GM12874 (cell line): ENCODE data around the gene MED27.

Experiments used
- TF ChIP-seq, protein P1 (sequence below): IDR thresholded peaks from 2 replicates; pipeline ENCODE4 v1.5.1; 2011; ENCODE audit warnings: low read depth, mild to moderate bottlenecking, control low read depth, low read length, moderate library complexity; ENCODE audit not compliant: insufficient read depth

Gene MED27

DNA sequence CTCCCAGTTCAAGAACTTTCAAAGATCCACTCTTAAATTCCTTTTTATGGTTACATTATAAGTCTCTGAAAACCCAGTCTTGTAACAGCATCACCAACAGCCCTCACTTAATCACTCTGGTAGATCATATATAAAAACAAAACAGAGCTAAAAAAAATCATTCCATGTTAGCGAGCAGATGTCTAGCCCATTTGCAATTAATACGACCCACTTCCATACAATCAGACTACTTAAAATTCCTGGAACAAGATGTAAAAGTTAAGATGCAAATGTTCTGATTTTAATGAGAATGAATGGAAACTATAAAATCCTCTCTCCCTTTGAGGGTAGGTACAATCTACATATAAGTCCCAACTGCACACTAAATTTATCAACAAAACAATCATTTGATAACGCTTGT lies 167.0 kb downstream of the MED27 start:
- TF ChIP-seq, protein P1, sequence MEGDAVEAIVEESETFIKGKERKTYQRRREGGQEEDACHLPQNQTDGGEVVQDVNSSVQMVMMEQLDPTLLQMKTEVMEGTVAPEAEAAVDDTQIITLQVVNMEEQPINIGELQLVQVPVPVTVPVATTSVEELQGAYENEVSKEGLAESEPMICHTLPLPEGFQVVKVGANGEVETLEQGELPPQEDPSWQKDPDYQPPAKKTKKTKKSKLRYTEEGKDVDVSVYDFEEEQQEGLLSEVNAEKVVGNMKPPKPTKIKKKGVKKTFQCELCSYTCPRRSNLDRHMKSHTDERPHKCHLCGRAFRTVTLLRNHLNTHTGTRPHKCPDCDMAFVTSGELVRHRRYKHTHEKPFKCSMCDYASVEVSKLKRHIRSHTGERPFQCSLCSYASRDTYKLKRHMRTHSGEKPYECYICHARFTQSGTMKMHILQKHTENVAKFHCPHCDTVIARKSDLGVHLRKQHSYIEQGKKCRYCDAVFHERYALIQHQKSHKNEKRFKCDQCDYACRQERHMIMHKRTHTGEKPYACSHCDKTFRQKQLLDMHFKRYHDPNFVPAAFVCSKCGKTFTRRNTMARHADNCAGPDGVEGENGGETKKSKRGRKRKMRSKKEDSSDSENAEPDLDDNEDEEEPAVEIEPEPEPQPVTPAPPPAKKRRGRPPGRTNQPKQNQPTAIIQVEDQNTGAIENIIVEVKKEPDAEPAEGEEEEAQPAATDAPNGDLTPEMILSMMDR = no peak

DNA sequence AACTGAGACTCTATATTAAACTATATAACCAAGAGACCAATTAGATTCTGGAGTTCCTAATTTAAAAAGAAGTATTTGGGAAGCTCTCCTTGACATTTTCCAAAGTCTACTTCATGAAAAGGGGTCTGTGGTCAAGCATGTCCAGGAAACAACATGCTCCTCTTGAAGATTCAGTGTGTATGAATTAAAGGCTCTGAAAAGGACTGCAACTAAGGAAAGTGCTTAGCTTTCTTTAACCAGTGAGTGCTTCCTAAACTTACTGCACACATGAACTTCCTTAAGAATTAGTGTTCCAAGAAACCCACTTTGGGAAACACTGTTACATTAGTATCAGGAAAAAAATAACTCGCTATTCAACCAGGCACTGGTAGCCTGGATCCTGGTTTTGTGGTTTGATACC lies 167.6 kb downstream of the MED27 start:
- TF ChIP-seq, protein P1 = no peak

DNA sequence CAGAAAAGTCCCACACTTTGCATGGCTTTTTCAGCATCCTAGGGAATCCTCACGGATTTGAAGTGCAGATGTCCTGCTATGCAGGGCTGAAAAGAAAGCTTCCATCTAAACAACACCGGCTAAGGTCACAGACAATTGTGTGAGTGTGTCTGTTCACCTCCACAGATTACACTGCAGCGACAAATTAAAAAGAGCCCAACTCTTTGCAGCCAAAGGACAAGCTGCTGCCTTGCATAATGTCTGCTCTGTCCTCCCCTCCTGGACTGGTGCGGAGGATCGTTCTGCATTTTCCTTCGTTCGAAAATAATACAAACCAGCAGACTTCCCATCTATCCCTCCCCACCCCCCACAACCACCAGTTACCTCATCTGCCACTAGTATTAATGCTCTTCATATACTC lies 169.1 kb downstream of the MED27 start:
- TF ChIP-seq, protein P1 = no peak

DNA sequence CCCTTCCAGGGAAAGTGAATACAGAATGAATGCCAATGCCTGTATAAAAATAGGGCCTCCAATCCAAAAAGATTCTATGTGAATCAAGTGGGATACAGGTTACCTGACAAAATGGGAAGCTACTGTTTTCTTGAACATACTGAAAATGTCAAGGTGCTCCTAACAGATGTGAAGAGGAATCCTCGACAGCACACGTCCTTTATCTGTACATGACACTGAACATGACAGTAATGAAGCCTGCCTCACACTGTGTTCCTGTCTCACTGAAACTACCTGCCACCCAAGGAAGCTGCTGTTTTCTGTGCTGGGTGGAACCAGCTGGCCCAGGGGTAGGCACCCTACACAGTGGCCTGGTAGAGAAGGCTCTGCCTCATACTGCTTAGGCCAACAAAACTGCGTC lies 174.5 kb downstream of the MED27 start:
- TF ChIP-seq, protein P1 = no peak

DNA sequence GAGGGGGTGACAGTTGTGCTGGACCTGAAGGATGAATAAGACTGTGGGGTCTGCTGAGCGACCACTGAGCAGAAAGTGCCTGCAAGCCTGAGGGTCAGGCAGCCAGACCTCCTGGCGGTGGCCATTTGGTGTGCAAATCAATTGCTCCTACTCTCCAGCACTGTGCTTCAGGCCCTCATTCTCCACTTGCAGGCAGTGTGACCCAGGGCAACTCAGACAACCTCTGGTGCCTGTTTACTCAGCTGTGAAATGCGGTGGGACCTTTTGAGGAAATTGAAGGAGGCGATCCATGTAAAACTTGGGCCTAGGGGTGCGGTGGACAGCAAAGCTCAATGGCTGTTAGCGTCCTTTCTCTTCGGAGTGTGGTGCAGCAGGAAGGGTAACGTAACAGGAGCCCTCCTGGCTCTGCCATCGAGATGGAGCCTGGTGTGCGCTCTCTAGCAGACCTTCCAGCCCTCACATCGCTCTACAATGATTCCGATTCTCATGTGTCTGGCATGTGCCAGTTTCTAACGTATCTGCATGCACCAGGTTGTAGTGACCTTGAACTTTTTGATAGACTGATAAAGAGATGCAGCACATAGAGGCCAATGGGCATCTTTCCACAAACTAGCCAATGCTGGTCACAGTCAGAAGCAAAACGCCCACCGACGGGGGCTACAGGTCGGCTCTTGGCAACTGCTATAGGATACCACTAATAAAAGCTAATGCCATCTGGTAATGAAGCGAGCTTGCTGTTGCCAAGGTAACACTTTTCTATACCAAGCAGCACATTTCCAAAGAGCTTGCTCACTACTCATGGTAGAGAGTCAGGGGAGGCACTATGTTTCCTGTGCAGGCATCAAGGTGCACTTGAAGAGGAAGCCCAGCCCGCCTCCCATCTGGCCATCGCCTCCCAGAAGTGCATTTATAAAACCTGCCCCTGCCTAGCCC lies 180.1 kb downstream of the MED27 start:
- TF ChIP-seq, protein P1 = no peak

DNA sequence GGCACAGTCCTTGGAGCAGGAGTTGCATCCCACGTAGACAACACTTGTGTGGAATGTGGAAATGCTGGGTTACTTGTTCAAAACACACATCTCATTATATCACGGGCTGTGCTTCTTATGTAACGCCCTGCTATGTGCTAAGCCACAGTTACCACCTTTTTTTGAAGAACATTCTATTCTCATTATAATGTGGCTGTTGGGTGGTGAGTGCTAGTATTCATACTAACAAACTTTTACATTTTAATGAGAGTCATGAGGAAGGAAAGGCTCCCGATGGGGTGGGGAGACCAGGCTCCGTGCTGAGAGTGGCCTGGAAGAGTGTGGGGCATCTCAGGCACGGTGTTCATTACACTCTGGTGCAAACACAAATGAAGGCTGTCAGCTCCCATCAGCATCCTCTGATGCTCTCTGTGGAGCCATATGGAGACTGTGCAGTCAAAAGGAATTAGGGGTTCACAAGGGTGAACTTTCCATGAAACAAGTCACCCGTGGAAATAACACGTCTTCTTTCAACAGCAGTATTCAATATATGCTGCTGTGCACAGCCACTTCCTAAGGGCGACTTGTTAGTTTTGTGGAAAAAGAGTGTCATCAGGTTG lies 186.7 kb downstream of the MED27 start:
- TF ChIP-seq, protein P1 = no peak

DNA sequence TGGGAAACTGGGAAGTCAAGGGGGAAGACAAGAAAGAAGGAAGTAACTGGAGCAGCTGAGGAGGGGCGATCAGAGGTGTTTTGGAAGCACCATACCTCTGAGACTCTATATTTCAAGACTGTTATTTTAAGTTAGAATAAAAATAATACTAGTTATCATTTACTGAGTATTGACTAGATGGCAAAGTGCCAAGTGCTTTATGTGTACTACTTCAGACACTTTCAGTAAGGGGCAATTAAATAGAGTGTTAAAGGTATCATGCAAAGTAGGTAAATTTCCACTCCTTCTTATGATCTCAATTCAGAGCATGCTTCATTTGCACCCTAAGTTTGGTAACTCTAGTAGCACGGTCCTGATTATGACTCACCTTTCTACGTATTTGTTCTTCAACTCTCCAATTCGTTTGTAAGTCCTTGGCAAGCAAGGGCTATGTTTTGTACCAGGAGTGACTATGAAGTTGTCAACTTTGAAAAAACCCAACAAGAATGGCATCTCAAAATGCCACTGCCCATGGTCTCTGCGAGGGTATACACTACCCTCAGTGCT lies 187.4 kb downstream of the MED27 start:
- TF ChIP-seq, protein P1 = no peak
